ENCODE data around the gene ATP6V0E2.
"Not testable (repeated sequence)": the region's sequence is repeated elsewhere in the genome, so short reads cannot be mapped to it uniquely, and the experiment has no call there.

The ATP6V0E2 gene

DNA sequence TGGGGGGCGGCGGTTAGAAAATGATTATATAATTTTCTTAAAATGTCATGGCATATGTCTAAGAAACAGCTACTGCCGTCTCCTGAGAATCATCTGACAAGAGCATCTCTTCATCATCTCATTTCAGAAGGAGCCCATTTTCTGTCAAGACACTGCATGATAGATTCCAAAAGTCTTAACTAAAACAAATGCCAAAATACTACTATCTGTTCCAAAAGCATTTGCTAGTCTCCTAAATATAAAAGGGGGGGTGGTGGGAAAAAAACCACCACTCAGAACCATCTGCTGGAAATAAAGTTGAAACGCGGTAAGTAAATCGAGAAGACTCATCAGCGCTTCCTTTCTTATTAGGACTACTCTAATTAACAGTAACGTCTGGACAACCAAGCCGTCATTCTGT is 36.5 kb downstream of the ATP6V0E2 start:
- not testable (repeated sequence) for DNase-seq (ENCODE audit: extremely low read depth in 1 of 2, low read depth in 1 of 2)

DNA sequence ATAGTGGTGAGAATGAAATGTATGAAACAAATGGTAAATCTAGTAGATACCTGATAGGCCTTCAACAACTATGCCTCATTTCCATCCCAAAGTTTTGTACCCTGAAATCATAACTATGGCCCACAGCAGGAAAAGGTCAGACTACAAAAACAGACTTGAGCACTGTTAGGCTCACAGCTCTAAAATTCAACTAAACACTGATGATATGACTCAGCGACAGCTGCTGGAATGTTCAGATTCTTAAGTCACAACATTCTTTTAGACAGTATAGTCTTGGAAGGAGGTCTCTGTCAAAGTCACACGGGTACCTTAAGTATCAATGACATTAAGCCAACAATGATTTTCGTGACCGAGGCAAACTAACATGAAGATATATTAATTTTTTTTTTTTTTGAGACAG is 38.4 kb downstream of the ATP6V0E2 start:
- not testable (repeated sequence) for DNase-seq (ENCODE audit: extremely low read depth in 1 of 2, low read depth in 1 of 2)

DNA sequence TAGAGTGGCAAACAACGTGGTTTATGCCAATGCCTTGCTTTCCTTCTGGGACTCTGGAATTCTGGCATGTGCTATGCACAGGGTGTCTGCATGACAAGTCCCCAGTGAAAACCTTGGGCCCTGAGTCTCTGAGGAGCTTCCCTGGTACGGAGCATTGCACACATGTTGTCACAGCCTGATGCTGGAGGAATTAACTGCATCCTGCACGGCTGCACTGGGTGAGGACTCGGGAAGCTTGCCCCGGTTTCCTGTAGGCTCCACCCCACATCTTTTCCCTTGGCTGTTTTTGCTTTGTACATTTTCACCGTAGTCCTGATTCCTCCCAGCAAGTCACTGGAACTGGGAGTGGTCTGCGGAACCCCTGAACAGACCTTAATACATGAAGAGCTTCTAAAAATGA is 52.6 kb downstream of the ATP6V0E2 start:
- DNase-seq (ENCODE audit: extremely low read depth in 1 of 2, low read depth in 1 of 2) = not testable (repeated sequence)
